H9 (cell line): Measurements from ENCODE around the gene SMO. TPM values are rescaled to one million over a fixed set of nuclear protein-coding genes. Genes with fewer than 3 reads are reported as not detected.

Source experiments
- DNase-seq: peaks from one replicate; pipeline ENCODE4 v3.0.0-alpha.2; 2017
- H2AFZ ChIP-seq: one replicate; pipeline ENCODE4 v1.6.1; 2013; ENCODE audit warnings: mild to moderate bottlenecking, low read length, control low read depth, moderate library complexity
- H2AK5ac ChIP-seq: 2 replicates; pipeline ENCODE4 v1.6.1; 2013; ENCODE audit warnings: low read length, control low read depth, mixed read lengths; ENCODE audit not compliant: insufficient read length
- H2BK120ac ChIP-seq: one replicate; pipeline ENCODE4 v1.6.1; 2013; ENCODE audit warnings: low read depth, mild to moderate bottlenecking, low read length, control low read depth, inconsistent platforms; ENCODE audit not compliant: poor library complexity, severe bottlenecking
- H2BK12ac ChIP-seq: 2 replicates; pipeline ENCODE4 v1.6.1; 2013; ENCODE audit warnings: low read length, control low read depth, mixed read lengths, low read depth; ENCODE audit not compliant: insufficient read length
- H2BK15ac ChIP-seq: 2 replicates; pipeline ENCODE4 v1.6.1; 2013; ENCODE audit warnings: low read depth, low read length, control low read depth
- H2BK20ac ChIP-seq: one replicate; pipeline ENCODE4 v1.6.1; 2013; ENCODE audit warnings: low read depth, mild to moderate bottlenecking, low read length, control low read depth, inconsistent platforms; ENCODE audit not compliant: poor library complexity, severe bottlenecking
- H2BK5ac ChIP-seq: 2 replicates; pipeline ENCODE4 v1.6.1; 2013; ENCODE audit warnings: low read length, control low read depth, mixed read lengths; ENCODE audit not compliant: insufficient read length
- H3K14ac ChIP-seq: 2 replicates; pipeline ENCODE4 v1.6.1; 2013; ENCODE audit warnings: low read length, control low read depth; ENCODE audit not compliant: insufficient read depth
- H3K18ac ChIP-seq: 2 replicates; pipeline ENCODE4 v1.6.1; 2013; ENCODE audit warnings: low read depth, mild to moderate bottlenecking, mixed read lengths, low read length, control low read depth; ENCODE audit not compliant: insufficient read length
- H3K23ac ChIP-seq: 2 replicates; pipeline ENCODE4 v1.6.1; 2013; ENCODE audit warnings: low read length, control low read depth, mixed read lengths, low read depth; ENCODE audit not compliant: insufficient read length
- H3K23me2 ChIP-seq: 2 replicates; pipeline ENCODE4 v1.6.1; 2013; ENCODE audit warnings: low read depth, mild to moderate bottlenecking, mixed read lengths, low read length, control low read depth; ENCODE audit not compliant: insufficient read length, poor library complexity, severe bottlenecking
- H3K27ac ChIP-seq: 2 replicates; pipeline ENCODE4 v1.5.1; 2013; ENCODE audit warnings: low read length, control low read depth, mixed read lengths, low read depth; ENCODE audit not compliant: insufficient read length
- H3K27me3 ChIP-seq: 2 replicates; pipeline ENCODE4 v1.6.1; 2013; ENCODE audit warnings: low read length, control low read depth, inconsistent platforms; ENCODE audit not compliant: insufficient read depth
- H3K4ac ChIP-seq: 2 replicates; pipeline ENCODE4 v1.6.1; 2013; ENCODE audit warnings: low read depth, mild to moderate bottlenecking, control low read depth, inconsistent platforms, low read length, moderate library complexity
- H3K4me1 ChIP-seq: 2 replicates; pipeline ENCODE4 v1.6.1; 2013; ENCODE audit warnings: low read length, control low read depth, inconsistent platforms; ENCODE audit not compliant: insufficient read depth
- H3K4me2 ChIP-seq: 2 replicates; pipeline ENCODE4 v1.6.1; 2013; ENCODE audit warnings: low read length, control low read depth, mixed read lengths; ENCODE audit not compliant: insufficient read length, insufficient read depth
- H3K56ac ChIP-seq: 2 replicates; pipeline ENCODE4 v1.6.1; 2013; ENCODE audit warnings: low read depth, mild to moderate bottlenecking, mixed read lengths, low read length, control low read depth; ENCODE audit not compliant: insufficient read length
- H3K79me1 ChIP-seq: 2 replicates; pipeline ENCODE4 v1.6.1; 2013; ENCODE audit warnings: low read depth, mild to moderate bottlenecking, moderate library complexity, low read length, control low read depth, inconsistent platforms; ENCODE audit not compliant: insufficient read depth, poor library complexity, severe bottlenecking
- H3K79me2 ChIP-seq: 2 replicates; pipeline ENCODE4 v1.6.1; 2013; ENCODE audit warnings: low read length, control low read depth, inconsistent platforms; ENCODE audit not compliant: insufficient read depth
- H3K9ac ChIP-seq: 2 replicates; pipeline ENCODE4 v1.6.1; 2013; ENCODE audit warnings: low read length, control low read depth, mixed read lengths; ENCODE audit not compliant: insufficient read length; ENCODE audit errors: extremely low read depth
- H3K9me3 ChIP-seq: one replicate; pipeline ENCODE4 v1.6.1; 2013; ENCODE audit warnings: low read depth, low read length, inconsistent platforms; ENCODE audit not compliant: control insufficient read depth
- H3T11ph ChIP-seq: one replicate; pipeline ENCODE4 v1.6.1; 2013; ENCODE audit warnings: mild to moderate bottlenecking, low read length, control low read depth, inconsistent platforms
- H4K20me1 ChIP-seq: one replicate; pipeline ENCODE4 v1.6.1; 2013; ENCODE audit not compliant: control insufficient read depth, insufficient read length, insufficient read depth
- H4K5ac ChIP-seq: 2 replicates; pipeline ENCODE4 v1.6.1; 2013; ENCODE audit warnings: low read depth, mild to moderate bottlenecking, mixed read lengths, low read length, control low read depth; ENCODE audit not compliant: insufficient read length
- H4K8ac ChIP-seq: replicated peaks from 2 replicates; pipeline ENCODE4 v1.6.1; 2013; ENCODE audit warnings: low read length, control low read depth, mixed read lengths, low read depth; ENCODE audit not compliant: insufficient read length
- H4K91ac ChIP-seq: 2 replicates; pipeline ENCODE4 v1.6.1; 2013; ENCODE audit warnings: low read depth, mild to moderate bottlenecking, moderate library complexity, mixed read lengths, low read length, control low read depth; ENCODE audit not compliant: insufficient read length
- H3K27ac Mint-ChIP-seq, 3 experiments: 2 replicates in 2 of 3; 3 replicates in 1 of 3; pipeline ENCODE4 v1.8.0; 2020 to 2021; ENCODE audit warnings: mixed read lengths in 3 of 3, mild to moderate bottlenecking in 1 of 3, moderate library complexity in 1 of 3
- H3K27me3 Mint-ChIP-seq: 2 replicates; pipeline ENCODE4 v1.8.0; 2021; ENCODE audit warnings: low read depth, mild to moderate bottlenecking, moderate library complexity, mixed read lengths
- H3K36me3 Mint-ChIP-seq, 3 experiments: 2 replicates in 2 of 3; 3 replicates in 1 of 3; pipeline ENCODE4 v1.8.0; 2020 to 2021; ENCODE audit warnings: low read depth in 3 of 3, mixed read lengths in 3 of 3; ENCODE audit not compliant: insufficient read depth in 1 of 3
- H3K4me1 Mint-ChIP-seq, 2 experiments: 2 replicates each; pipeline ENCODE4 v1.8.0; 2020; ENCODE audit warnings: mixed read lengths in 2 of 2
- H3K4me3 Mint-ChIP-seq, 2 experiments: 2 replicates in 1 of 2; 3 replicates in 1 of 2; pipeline ENCODE4 v1.8.0; 2020 to 2021; ENCODE audit warnings: mild to moderate bottlenecking in 2 of 2, mixed read lengths in 2 of 2, moderate library complexity in 1 of 2
- H3K9me3 Mint-ChIP-seq, 2 experiments: 2 replicates in 1 of 2; 3 replicates in 1 of 2; pipeline ENCODE4 v1.8.0; 2020; ENCODE audit warnings: mild to moderate bottlenecking in 2 of 2, mixed read lengths in 2 of 2, moderate library complexity in 1 of 2
- CTCF ChIP-seq: fragments of 200-600 bp; sonication (generic); conservative IDR thresholded peaks from 3 replicates; pipeline ENCODE4 v1.8.0; 2021; ENCODE audit warnings: antibody characterized with exemption, mild to moderate bottlenecking
- WGBS: extraction: QIAGEN DNeasy Blood & Tissue Kit; methylation state at CpG from one replicate; pipeline ENCODE4 v1.1.7; 2013; ENCODE audit warnings: missing lambda C conversion rate, low lambda C conversion rate, mixed read lengths; ENCODE audit not compliant: insufficient read length; ENCODE audit errors: extremely low coverage; 5-methylcytosine and 5-hydroxymethylcytosine counted together
- long read RNA-seq: library from polyadenylated mRNA; unstranded; transcript quantifications from one replicate; pipeline ENCODE4 v2.0.0, GENCODE V29; 2020
- total RNA-seq: library from RNA; stranded (reverse); gene quantifications from 2 replicates; pipeline ENCODE4 v1.2.1, GENCODE V29; 2021

The SMO gene
- total RNA-seq: 66.8 and 70.0 TPM in 2 replicates
- long read RNA-seq, partial matches to known transcripts: 13 of 19 reads
- long read RNA-seq, other reads (novel, unspliced or antisense): 3 of 19 reads

GRCh38 chr7:129188372-129188891, at the start of gene SMO:
Gene SMO (plus strand): TSS chr7:129188633. CDS start chr7:129189152, 519 bp downstream.
- no peaks in the 10 kb centered on the region; the same call in none of the 2 replicates for H3K4me1 ChIP-seq
- no peak within 1 kb of the TSS for H2AFZ ChIP-seq
- H2BK5ac ChIP-seq: no peak within 1 kb of the TSS
- peaks cover 34 to 39% of the 10 kb centered on the region in 2 experiments for H3K4me1 Mint-ChIP-seq
- H3K56ac ChIP-seq: no peak within 1 kb of the TSS
- H3K9me3 ChIP-seq: no peaks in the 10 kb centered on the region
- H3K23me2 ChIP-seq: peaks cover 10% of the 10 kb centered on the region
- no peaks in the 10 kb centered on the region for H3K9me3 Mint-ChIP-seq
- peak; percentile 84 for DNase-seq
- H3K18ac ChIP-seq: peak within 1 kb of the TSS; percentile 92
- peak within 1 kb of the TSS; percentile 96 for H3K4me2 ChIP-seq
- no peak within 1 kb of the TSS for H4K5ac ChIP-seq
- peak within 1 kb of the TSS; percentile 96 for H3K14ac ChIP-seq
- no peak for TF ChIP-seq CTCF
- no peak within 1 kb of the TSS for H2BK20ac ChIP-seq
- peak within 1 kb of the TSS; percentile 84 for H3K9ac ChIP-seq
- no peaks in the 10 kb centered on the region for H4K20me1 ChIP-seq
- H3K27me3 ChIP-seq: peaks cover 3% of the 10 kb centered on the region; the same call in 1 of the 2 replicates
- peaks cover 23% of the 10 kb centered on the region for H3K27me3 Mint-ChIP-seq
- H3K27ac ChIP-seq: no peak within 1 kb of the TSS
- H3K4ac ChIP-seq: peak within 1 kb of the TSS; percentile 25; the same call in 1 of the 2 replicates
- no peak within 1 kb of the TSS for H2BK15ac ChIP-seq
- H3K79me1 ChIP-seq: peaks cover 9% of the 10 kb centered on the region
- no peak within 1 kb of the TSS for H4K91ac ChIP-seq
- no peak within 1 kb of the TSS for H2BK12ac ChIP-seq
- H3K4me3 Mint-ChIP-seq: peak within 1 kb of the TSS; percentile 94 to 96
- no peak within 1 kb of the TSS for H4K8ac ChIP-seq
- H3T11ph ChIP-seq: no peak within 1 kb of the TSS
- H3K79me2 ChIP-seq: peaks cover 23% of the 10 kb centered on the region; the same call in 1 of the 2 replicates
- peak within 1 kb of the TSS; percentile 85 to 90 (median 88); a peak in 6 of 7 replicates for H3K27ac Mint-ChIP-seq
- no peak within 1 kb of the TSS for H2AK5ac ChIP-seq
- WGBS: no CpG with 5 or more reads among the region's 48 CpGs
- peaks cover 8 to 17% (median 13%) of the 10 kb centered on the region in 3 experiments; a peak in 6 of 7 replicates for H3K36me3 Mint-ChIP-seq
- no peak within 1 kb of the TSS for H3K23ac ChIP-seq
- no peak within 1 kb of the TSS for H2BK120ac ChIP-seq
